Measurements from ENCODE around the gene UCHL5.

- TF ChIP-seq CTCF (IDR thresholded peaks at IDR 0.05) = no peak
- no peak for TF ChIP-seq ZFX (IDR thresholded peaks at IDR 0.05; ENCODE audit: borderline replicate concordance)
Measured at GRCh38 chr1:193102662-193103061, 43.5 kb upstream of the UCHL5 start.
